Adipocyte (in vitro differentiated cells): ENCODE results near the gene SH3D21.
A peak's percentile ranks its signal among the peaks of the same experiment; 100 is the strongest.

ENCODE experiments used
- DNase-seq: peaks from one replicate; pipeline ENCODE4 v3.0.0-alpha.2; 2015; ENCODE audit warnings: low read depth
- H3K27me3 ChIP-seq: replicated peaks from 2 replicates; pipeline ENCODE4 v1.7.0; 2013; ENCODE audit warnings: mild to moderate bottlenecking, low read length, moderate library complexity; ENCODE audit not compliant: control insufficient read depth, insufficient read depth
- H3K36me3 ChIP-seq: 2 replicates; pipeline ENCODE4 v1.7.0; 2013; ENCODE audit warnings: low read length, mild to moderate bottlenecking, moderate library complexity; ENCODE audit not compliant: control insufficient read depth, insufficient read depth, severe bottlenecking
- H3K4me1 ChIP-seq: 2 replicates; pipeline ENCODE4 v1.7.0; 2013; ENCODE audit warnings: mild to moderate bottlenecking, low read length, moderate library complexity; ENCODE audit not compliant: control insufficient read depth, insufficient read depth
- H3K4me3 ChIP-seq: 2 replicates; pipeline ENCODE4 v1.7.0; 2013; ENCODE audit warnings: mild to moderate bottlenecking, low read length, moderate library complexity
- H3K9ac ChIP-seq: 2 replicates; pipeline ENCODE4 v1.7.0; 2013; ENCODE audit warnings: mild to moderate bottlenecking, low read length, moderate library complexity
- H3K9me3 ChIP-seq: 2 replicates; pipeline ENCODE4 v1.7.0; 2013; ENCODE audit warnings: mild to moderate bottlenecking, low read length, moderate library complexity; ENCODE audit not compliant: control insufficient read depth

The SH3D21 gene

GRCh38 chr1:36303650-36304360 is 2.4 kb upstream of the SH3D21 start:
- Histone ChIP-seq H3K27me3 (no peaks in the 10 kb centered on the region), H3K9me3 (no peaks in the 10 kb centered on the region), H3K36me3 (peaks cover 56% of the 10 kb centered on the region), H3K4me1 (peaks cover 31% of the 10 kb centered on the region), H3K9ac (no peak overlapping the region), H3K4me3 (no peak overlapping the region)
- no peak for DNase-seq

- DNase-seq: no peak
- Histone ChIP-seq H3K9me3 (no peaks in the 10 kb centered on the region), H3K27me3 (no peaks in the 10 kb centered on the region), H3K9ac (no peak overlapping the region), H3K36me3 (peaks cover 55% of the 10 kb centered on the region), H3K4me1 (peaks cover 29% of the 10 kb centered on the region), H3K4me3 (no peak overlapping the region)
Measured at GRCh38 chr1:36304521-36304920, 1.6 kb upstream of the SH3D21 start.

GRCh38 chr1:36304970-36305914 is 926 bp upstream of the SH3D21 start:
- Histone ChIP-seq H3K36me3 (peaks cover 53% of the 10 kb centered on the region), H3K27me3 (no peaks in the 10 kb centered on the region), H3K9me3 (no peaks in the 10 kb centered on the region), H3K9ac (peak overlapping the region; percentile 68), H3K4me1 (peaks cover 22% of the 10 kb centered on the region), H3K4me3 (no peak overlapping the region)
- no peak for DNase-seq

GRCh38 chr1:36305915-36306209 is 306 bp upstream of the SH3D21 start:
- Histone ChIP-seq H3K4me1 (peaks cover 16% of the 10 kb centered on the region), H3K27me3 (no peaks in the 10 kb centered on the region), H3K9ac (peak overlapping the region; percentile 68), H3K36me3 (peaks cover 46% of the 10 kb centered on the region), H3K4me3 (no peak overlapping the region), H3K9me3 (no peaks in the 10 kb centered on the region)
- no peak for DNase-seq

- Histone ChIP-seq H3K4me3 (peak overlapping the region; percentile 82), H3K9me3 (no peaks in the 10 kb centered on the region), H3K36me3 (peaks cover 35% of the 10 kb centered on the region), H3K9ac (peak overlapping the region; percentile 72), H3K4me1 (peaks cover 11% of the 10 kb centered on the region), H3K27me3 (no peaks in the 10 kb centered on the region)
- peak; percentile 98 for DNase-seq
Measured at GRCh38 chr1:36306902-36307456, 811 bp downstream of the SH3D21 start.

GRCh38 chr1:36307601-36308330 is 1.6 kb downstream of the SH3D21 start:
- no peaks in the 10 kb centered on the region for H3K9me3 ChIP-seq
- peaks cover 27% of the 10 kb centered on the region for H3K36me3 ChIP-seq
- H3K4me3 ChIP-seq: peak overlapping the region; percentile 82
- peak overlapping the region; percentile 72 for H3K9ac ChIP-seq
- no peaks in the 10 kb centered on the region for H3K27me3 ChIP-seq
- H3K4me1 ChIP-seq: peaks cover 11% of the 10 kb centered on the region
- no peak for DNase-seq

- DNase-seq: no peak
Measured at GRCh38 chr1:36309397-36309796, 3.2 kb downstream of the SH3D21 start.

GRCh38 chr1:36320291-36320761 is 14.2 kb downstream of the SH3D21 start:
- H3K27me3 ChIP-seq: no peaks in the 10 kb centered on the region
- H3K9ac ChIP-seq: peak overlapping the region; percentile 92
- H3K4me1 ChIP-seq: peaks cover 23% of the 10 kb centered on the region
- H3K36me3 ChIP-seq: peaks cover 4% of the 10 kb centered on the region
- peak overlapping the region; percentile 85 for H3K4me3 ChIP-seq
- H3K9me3 ChIP-seq: no peaks in the 10 kb centered on the region
- DNase-seq: peak; percentile 15

More at GRCh38 chr1:36309397-36309796, 3.2 kb downstream of the SH3D21 start:
- no peaks in the 10 kb centered on the region for H3K27me3 ChIP-seq
- H3K9ac ChIP-seq: no peak overlapping the region
- peaks cover 11% of the 10 kb centered on the region for H3K4me1 ChIP-seq
- H3K36me3 ChIP-seq: peaks cover 13% of the 10 kb centered on the region
- no peaks in the 10 kb centered on the region for H3K9me3 ChIP-seq
- no peak overlapping the region for H3K4me3 ChIP-seq

- H3K9me3 ChIP-seq: no peaks in the 10 kb centered on the region
- peaks cover 23% of the 10 kb centered on the region for H3K4me1 ChIP-seq
- peaks cover 4% of the 10 kb centered on the region for H3K36me3 ChIP-seq
- peak overlapping the region; percentile 85 for H3K4me3 ChIP-seq
- peak overlapping the region; percentile 92 for H3K9ac ChIP-seq
- no peaks in the 10 kb centered on the region for H3K27me3 ChIP-seq
- DNase-seq: no peak
Measured at GRCh38 chr1:36320767-36321118, 14.6 kb downstream of the SH3D21 start.

- DNase-seq: peak; percentile 99
- Histone ChIP-seq H3K4me3 (peak overlapping the region; percentile 85), H3K9ac (peak overlapping the region; percentile 92), H3K36me3 (peaks cover 4% of the 10 kb centered on the region), H3K9me3 (no peaks in the 10 kb centered on the region), H3K4me1 (peaks cover 23% of the 10 kb centered on the region), H3K27me3 (no peaks in the 10 kb centered on the region)
Measured at GRCh38 chr1:36321119-36321951, 15.2 kb downstream of the SH3D21 start.
